ENCODE data around the gene MDC1.
A peak's percentile ranks its signal among the peaks of the same experiment; 100 is the strongest.
"Not testable (repeated sequence)": the region's sequence is repeated elsewhere in the genome, so short reads cannot be mapped to it uniquely, and the experiment has no call there.

MDC1 gene

DNA sequence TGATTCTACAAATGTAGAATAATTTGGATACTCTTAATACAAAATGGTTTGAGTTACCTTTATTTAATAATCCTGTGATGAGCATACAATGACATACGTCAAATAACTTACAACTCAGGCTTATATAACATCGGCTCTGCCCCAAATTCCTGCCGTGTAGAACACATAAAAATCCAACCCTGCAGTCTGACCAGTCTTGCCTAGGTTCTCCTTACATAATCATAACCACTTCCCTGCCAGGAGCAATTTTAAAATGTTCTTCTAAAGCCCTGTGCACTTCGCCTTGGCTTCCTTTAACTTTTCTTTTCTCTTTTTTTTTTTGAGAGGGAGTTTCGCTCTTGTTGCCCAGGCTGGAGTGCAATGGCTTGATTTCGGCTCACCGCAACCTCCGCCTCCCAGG lies 43.5 kb upstream of the MDC1 start:
- Histone ChIP-seq H3K4me1 (peaks cover 25% of the 10 kb centered on the region), H3K27ac (no peak overlapping the region), H3K9me3 (peaks cover 14% of the 10 kb centered on the region), H3K4me2 (no peak overlapping the region), H3K9ac (no peak overlapping the region), H4K20me1 (no peaks in the 10 kb centered on the region), H3K36me3 (no peaks in the 10 kb centered on the region), H3K4me3 (no peak overlapping the region), H3K27me3 (no peaks in the 10 kb centered on the region)
- no peak for TF ChIP-seq Cebpa-rat (IDR thresholded peaks at IDR 0.05)

DNA sequence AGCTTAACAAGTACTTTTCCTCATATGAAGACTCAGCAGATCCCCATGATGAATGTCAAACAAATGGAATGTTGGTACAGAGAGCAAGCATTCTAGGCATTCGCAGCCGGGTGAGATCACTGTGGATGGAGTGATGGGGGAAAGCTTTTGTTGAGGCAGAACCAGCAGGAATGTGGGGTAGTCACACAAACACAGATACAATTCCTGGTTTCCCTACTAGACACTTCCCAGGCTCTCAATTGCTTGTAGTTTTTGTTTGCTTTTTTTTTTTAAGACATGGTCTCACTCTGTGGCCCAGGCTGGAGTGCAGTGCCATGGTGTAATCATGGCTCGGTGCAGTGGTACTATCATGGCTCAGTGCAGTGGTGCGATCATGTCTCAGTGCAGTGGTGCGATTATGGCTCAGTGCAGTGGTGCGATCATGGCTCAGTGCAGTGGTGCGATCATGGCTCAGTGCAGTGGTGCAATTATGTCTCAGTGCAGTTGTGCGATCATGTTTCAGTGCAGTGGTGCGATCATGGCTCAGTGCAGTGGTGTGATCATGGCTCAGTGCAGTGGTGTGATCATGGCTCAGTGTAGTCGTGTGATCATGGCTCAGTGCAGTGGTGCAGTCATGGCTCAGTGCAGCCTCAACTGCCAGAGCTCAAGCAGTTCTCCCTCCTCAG lies 42.6 kb upstream of the MDC1 start:
- no peak for TF ChIP-seq Cebpa-rat (IDR thresholded peaks at IDR 0.05)
- Histone ChIP-seq H3K9ac (no peak overlapping the region), H3K9me3 (peaks cover 10% of the 10 kb centered on the region), H3K36me3 (no peaks in the 10 kb centered on the region), H3K4me1 (peaks cover 25% of the 10 kb centered on the region), H4K20me1 (no peaks in the 10 kb centered on the region), H3K27ac (no peak overlapping the region), H3K4me3 (no peak overlapping the region), H3K4me2 (peak overlapping the region; percentile 23), H3K27me3 (no peaks in the 10 kb centered on the region)

DNA sequence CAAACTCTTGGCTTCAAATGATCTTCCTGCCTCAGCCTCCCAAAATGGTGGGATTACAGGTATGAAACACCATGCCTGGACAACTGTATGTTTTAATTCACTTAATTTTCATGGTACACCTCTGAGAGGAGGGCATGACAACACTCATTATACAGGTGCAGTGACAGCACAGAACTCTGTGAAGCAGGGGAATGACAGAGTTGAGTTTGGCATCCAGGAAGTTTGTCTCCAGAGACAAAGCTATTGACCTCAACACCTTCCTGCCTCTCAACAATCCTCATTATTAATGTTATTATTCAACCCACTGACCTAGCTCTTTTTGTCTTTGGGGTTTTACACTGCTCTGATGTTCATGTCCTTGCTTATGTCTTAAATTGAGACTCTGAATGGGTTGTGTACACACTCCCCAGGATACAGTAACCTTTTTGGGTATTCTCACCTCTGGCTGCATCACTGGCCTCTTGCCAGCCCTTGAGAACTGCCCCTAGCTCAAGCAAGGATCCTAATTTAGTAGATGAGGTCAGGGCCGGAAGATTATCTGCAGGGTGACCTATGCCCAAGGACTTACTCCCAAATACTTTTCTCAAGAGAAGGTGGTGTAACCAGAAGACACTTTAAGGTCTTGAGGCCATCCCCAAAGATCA lies 40.3 kb upstream of the MDC1 start:
- Histone ChIP-seq H3K27ac (no peak overlapping the region), H3K4me3 (no peak overlapping the region), H3K27me3 (no peaks in the 10 kb centered on the region), H3K4me1 (peaks cover 27% of the 10 kb centered on the region), H3K4me2 (no peak overlapping the region), H3K9me3 (peaks cover 9% of the 10 kb centered on the region), H4K20me1 (no peaks in the 10 kb centered on the region), H3K9ac (no peak overlapping the region), H3K36me3 (no peaks in the 10 kb centered on the region)
- TF ChIP-seq Cebpa-rat (IDR thresholded peaks at IDR 0.05), result no peak

DNA sequence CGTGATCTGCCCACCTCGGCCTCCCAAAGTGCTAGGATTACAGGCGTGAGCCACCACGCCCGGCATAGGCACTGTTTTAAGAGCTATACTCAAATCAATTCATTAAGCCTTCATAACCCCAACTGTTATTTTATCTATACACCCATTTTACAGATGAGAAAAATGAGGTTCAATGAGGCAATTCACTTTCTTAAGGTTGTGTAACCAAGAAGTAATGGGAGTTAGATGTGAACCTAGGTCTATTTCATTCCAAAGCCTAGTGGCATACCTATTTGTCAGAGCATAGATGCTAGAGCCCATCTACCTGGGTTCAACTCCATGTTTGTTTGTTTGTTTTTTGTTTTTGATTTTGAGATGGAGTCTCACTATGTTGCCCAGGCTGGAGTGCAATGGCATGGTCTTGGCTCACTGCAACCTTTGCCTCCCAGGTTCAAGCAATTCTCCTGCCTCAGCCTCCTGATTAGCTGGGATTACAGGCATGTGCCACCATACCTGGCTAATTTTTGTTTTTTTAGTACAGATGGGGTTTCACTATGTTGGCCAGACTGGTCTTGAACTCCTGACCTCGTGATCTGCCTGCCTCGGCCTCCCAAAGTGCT lies 39.4 kb upstream of the MDC1 start:
- H3K4me2 ChIP-seq, result not testable (repeated sequence)
- peaks cover 32% of the 10 kb centered on the region for H3K4me1 ChIP-seq

DNA sequence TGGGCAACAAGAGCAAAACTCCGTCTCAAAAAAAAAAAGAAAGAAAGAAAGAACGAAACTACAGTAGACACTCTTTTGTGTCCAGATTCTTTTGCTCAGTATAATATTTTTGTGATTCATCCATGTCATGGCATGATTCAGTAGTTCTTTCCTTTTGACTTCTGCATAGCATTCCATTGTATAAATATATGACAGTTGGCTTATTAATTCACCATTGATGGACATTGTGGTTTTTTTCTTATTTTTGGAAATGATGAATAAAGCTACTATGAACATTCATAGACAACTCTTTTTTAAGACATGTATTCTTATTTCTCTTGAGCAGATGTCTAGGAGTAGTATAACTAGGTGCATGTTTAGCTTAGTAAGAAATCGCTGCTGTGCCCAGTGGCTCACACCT lies 37.5 kb upstream of the MDC1 start:
- Histone ChIP-seq H3K4me3 (no peak overlapping the region), H3K27ac (no peak overlapping the region), H3K4me2 (no peak overlapping the region), H3K4me1 (peaks cover 29% of the 10 kb centered on the region), H3K27me3 (no peaks in the 10 kb centered on the region), H3K9me3 (peaks cover 2% of the 10 kb centered on the region), H3K9ac (no peak overlapping the region), H3K36me3 (no peaks in the 10 kb centered on the region), H4K20me1 (no peaks in the 10 kb centered on the region)
- no peak for TF ChIP-seq Cebpa-rat (IDR thresholded peaks at IDR 0.05)

More for the DNA sequence above, 39.4 kb upstream of the MDC1 start:
- H3K9me3 ChIP-seq, H3K4me3 ChIP-seq, H3K27me3 ChIP-seq, H3K9ac ChIP-seq, H4K20me1 ChIP-seq, H3K36me3 ChIP-seq, H3K27ac ChIP-seq: not testable (repeated sequence)

DNA sequence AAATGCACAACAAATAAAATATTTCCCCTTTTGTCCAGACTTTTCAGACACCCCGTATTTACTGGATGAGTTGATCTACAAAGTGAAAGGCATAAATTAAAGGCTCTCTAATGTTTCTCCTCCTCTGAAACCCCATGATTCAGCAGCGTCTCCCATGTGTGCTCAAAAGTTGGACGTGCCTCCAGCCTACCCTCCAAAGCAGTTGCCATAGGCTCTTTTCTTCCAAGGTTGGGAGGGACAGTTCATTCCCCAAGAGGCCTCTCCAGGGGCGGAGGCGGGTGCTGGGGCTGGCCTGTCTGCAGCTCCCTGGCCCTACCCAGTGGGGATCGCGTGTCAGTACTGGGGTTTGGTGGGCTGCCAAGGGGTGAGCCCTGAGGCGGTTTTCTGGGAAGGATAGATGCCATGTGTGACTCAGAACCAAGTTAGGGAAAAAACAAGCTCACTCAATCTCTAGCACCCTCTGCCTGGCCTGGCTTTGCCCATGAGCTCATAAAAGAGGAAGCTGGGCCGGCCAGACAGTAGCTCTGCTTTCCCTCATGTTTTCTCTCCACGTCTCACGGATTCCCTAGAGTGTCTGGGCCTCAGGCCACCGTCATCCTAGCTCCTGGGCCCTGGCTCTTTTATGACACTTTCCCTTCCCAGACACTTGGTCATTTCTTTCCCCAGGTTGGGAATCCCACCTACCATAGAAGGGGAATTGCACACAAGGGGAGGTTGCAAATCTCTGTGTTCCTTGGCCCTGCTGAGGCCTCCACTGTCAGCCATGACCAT lies 35.3 kb upstream of the MDC1 start:
- H3K9ac ChIP-seq, result no peak overlapping the region
- H3K4me2 ChIP-seq, result peak overlapping the region; percentile 34
- no peaks in the 10 kb centered on the region for H4K20me1 ChIP-seq
- peaks cover 20% of the 10 kb centered on the region for H3K4me1 ChIP-seq
- H3K4me3 ChIP-seq, result no peak overlapping the region
- H3K27me3 ChIP-seq, result no peaks in the 10 kb centered on the region
- H3K27ac ChIP-seq, result peak overlapping the region; percentile 45
- no peak for TF ChIP-seq Cebpa-rat (IDR thresholded peaks at IDR 0.05)
- H3K9me3 ChIP-seq, result no peaks in the 10 kb centered on the region
- H3K36me3 ChIP-seq, result no peaks in the 10 kb centered on the region

DNA sequence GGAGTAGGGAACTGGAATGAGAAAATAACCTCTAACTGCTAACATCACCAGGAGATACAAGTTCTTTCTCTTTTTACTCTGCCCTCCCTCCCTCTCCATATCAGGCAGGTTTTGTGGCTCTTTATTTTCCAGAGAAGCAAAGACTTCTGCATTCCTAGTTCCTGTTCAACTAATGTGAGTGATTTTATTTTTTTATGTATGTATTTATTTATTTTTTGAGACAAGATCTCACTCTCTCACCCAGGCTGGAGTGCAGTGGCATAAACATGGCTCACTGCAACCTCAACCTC lies 33.2 kb upstream of the MDC1 start:
- Histone ChIP-seq H3K4me2 (no peak overlapping the region), H3K9ac (no peak overlapping the region), H3K4me3 (no peak overlapping the region), H3K36me3 (no peaks in the 10 kb centered on the region), H3K4me1 (peaks cover 24% of the 10 kb centered on the region), H3K27me3 (no peaks in the 10 kb centered on the region), H3K27ac (no peak overlapping the region), H4K20me1 (no peaks in the 10 kb centered on the region), H3K9me3 (no peaks in the 10 kb centered on the region)
- TF ChIP-seq Cebpa-rat (IDR thresholded peaks at IDR 0.05), result no peak

DNA sequence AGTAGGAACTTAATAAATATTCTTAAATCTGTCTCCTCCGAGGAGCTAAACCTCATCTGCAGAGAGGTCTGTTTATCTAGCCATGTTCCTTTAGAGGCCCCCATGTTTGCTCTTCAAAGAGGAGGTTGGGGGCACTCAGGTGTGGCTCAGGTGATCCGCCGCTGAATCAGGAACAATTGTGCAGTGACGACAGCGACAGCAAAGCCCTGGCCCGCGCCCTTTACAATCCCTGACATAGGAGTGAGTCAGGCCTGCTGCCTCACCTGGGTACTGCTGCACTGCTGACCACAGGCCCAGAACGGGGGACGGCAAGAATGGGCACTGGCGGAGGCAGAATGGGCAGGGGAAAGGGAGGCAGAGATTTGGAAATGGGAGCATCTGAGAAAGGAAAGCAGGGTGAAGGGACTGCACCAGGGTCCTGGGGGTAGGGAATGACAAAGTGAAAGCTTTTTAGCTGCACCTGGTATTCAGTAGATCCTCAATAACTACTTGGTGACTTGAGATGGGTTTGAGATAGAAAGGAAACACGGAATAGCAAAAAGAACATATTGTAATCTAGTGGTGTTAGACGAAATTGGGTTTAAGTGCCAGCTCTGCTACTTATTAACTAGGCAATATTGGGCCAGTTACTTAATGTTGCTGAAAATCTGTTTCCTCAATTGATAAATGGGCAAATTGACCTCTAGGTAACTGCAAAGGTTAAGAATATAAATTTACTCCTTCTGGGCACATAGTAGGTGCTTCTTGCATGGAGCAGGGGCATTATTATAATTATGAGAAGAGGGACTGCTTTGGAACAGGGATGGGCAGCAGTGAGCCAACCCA lies 32.7 kb upstream of the MDC1 start:
- Histone ChIP-seq H3K9ac (no peak overlapping the region), H4K20me1 (no peaks in the 10 kb centered on the region), H3K27me3 (no peaks in the 10 kb centered on the region), H3K4me2 (no peak overlapping the region), H3K4me3 (no peak overlapping the region), H3K4me1 (peaks cover 30% of the 10 kb centered on the region), H3K36me3 (no peaks in the 10 kb centered on the region), H3K27ac (no peak overlapping the region), H3K9me3 (no peaks in the 10 kb centered on the region)
- TF ChIP-seq Cebpa-rat (IDR thresholded peaks at IDR 0.05), result no peak

DNA sequence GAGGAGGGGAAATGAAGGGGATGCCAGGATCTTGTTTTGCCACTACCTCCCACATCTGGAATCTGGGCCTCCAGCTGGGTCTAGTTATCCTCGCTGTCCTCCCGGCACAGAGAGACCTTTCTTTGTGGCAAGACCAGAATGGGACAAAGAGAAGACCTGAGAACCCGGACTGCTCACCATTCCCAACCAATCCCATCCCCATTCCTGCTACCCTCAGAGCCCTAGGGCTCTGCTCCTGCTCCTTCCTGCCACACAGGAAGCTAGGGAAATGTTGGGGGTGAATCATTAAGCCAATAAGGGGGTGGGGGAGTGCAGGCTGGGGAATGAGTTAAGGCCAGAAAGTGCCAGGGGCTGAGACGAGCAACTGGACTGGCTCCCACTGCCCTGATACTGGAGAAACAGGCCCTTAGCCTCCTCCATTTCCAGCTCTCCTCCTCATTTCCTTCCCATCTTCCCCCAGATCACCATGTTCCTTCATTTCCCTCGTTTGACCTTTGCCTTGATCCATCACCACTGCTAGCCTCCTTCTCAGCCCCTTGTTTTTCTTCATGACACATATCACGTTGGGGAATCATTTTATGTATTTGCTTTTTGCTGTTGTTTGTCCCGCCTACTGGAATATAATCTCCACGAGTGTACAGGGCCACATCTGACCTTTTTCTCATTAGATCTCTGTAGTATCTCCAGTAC lies 31.9 kb upstream of the MDC1 start:
- Histone ChIP-seq H3K27me3 (no peaks in the 10 kb centered on the region), H4K20me1 (no peaks in the 10 kb centered on the region), H3K9ac (no peak overlapping the region), H3K4me1 (peaks cover 33% of the 10 kb centered on the region), H3K4me2 (no peak overlapping the region), H3K4me3 (no peak overlapping the region), H3K27ac (no peak overlapping the region), H3K36me3 (no peaks in the 10 kb centered on the region), H3K9me3 (no peaks in the 10 kb centered on the region)
- TF ChIP-seq Cebpa-rat (IDR thresholded peaks at IDR 0.05), result no peak
